WTC11 (cell line): ENCODE results near the gene DIO3. TPM values are rescaled to one million over a fixed set of nuclear protein-coding genes. Genes with fewer than 3 reads are reported as not detected.

Source experiments
- ATAC-seq: fragments of 200-7000 bp; cut with Tn5 transposase; 2 replicates; pipeline ENCODE4 v1.10.0; 2021; ENCODE audit warnings: mild to moderate bottlenecking, moderate library complexity
- CTCF ChIA-PET: fragments of 300-600 bp; sonication (Branson Sonifier 250); formaldehyde crosslinking; loops from one replicate; lab custom pipeline; 2021; ENCODE audit warnings: antibody characterized with exemption; lab: Charles Lee
- POLR2A ChIA-PET: fragments of 350-600 bp; sonication (Branson Sonifier 250); formaldehyde crosslinking; loops from one replicate; lab custom pipeline; 2021; ENCODE audit warnings: antibody characterized with exemption; lab: Charles Lee
- DNase-seq: peaks from one replicate; pipeline ENCODE4 v3.0.0; 2021; ENCODE audit warnings: low spot score
- H3K27ac Mint-ChIP-seq: 2 replicates; pipeline ENCODE4 v1.8.0; 2021; ENCODE audit warnings: mixed read lengths
- H3K27me3 Mint-ChIP-seq: 2 replicates; pipeline ENCODE4 v1.8.0; 2021; ENCODE audit warnings: low read depth, mild to moderate bottlenecking, moderate library complexity, mixed read lengths
- H3K36me3 Mint-ChIP-seq: 2 replicates; pipeline ENCODE4 v1.8.0; 2021; ENCODE audit warnings: mixed read lengths
- H3K4me1 Mint-ChIP-seq: 2 replicates; pipeline ENCODE4 v1.8.0; 2022; ENCODE audit warnings: mixed read lengths
- H3K4me3 Mint-ChIP-seq: 2 replicates; pipeline ENCODE4 v1.8.0; 2021; ENCODE audit warnings: mild to moderate bottlenecking, moderate library complexity, mixed read lengths
- H3K9me3 Mint-ChIP-seq: 2 replicates; pipeline ENCODE4 v1.8.0; 2021; ENCODE audit warnings: mixed read lengths
- CBFB ChIP-seq: sonication (generic); formaldehyde crosslinking; IDR thresholded peaks from 2 replicates; pipeline ENCODE4 v1.8.1; 2022; ENCODE audit warnings: mild to moderate bottlenecking, low read depth, missing genetic modification reagents
- E2F1 ChIP-seq: sonication (generic); formaldehyde crosslinking; IDR thresholded peaks from 2 replicates; pipeline ENCODE4 v1.8.0; 2022; ENCODE audit warnings: mild to moderate bottlenecking, missing genetic modification reagents
- ESRRA ChIP-seq: sonication (generic); formaldehyde crosslinking; IDR thresholded peaks from 2 replicates; pipeline ENCODE4 v1.8.1; 2022; ENCODE audit warnings: mild to moderate bottlenecking, missing genetic modification reagents, borderline replicate concordance
- FOXJ3 ChIP-seq: sonication (generic); formaldehyde crosslinking; IDR thresholded peaks from 2 replicates; pipeline ENCODE4 v1.9.0; 2021; ENCODE audit warnings: missing genetic modification reagents, mild to moderate bottlenecking, borderline replicate concordance
- MXD4 ChIP-seq: fragments of 250-450 bp; sonication (Bioruptor Pico); IDR thresholded peaks from 2 replicates; pipeline ENCODE4 v1.8.0; 2021; ENCODE audit warnings: mild to moderate bottlenecking, moderate library complexity, borderline replicate concordance
- RORB ChIP-seq: fragments of 250-450 bp; sonication (Bioruptor Pico); IDR thresholded peaks from 2 replicates; pipeline ENCODE4 v1.9.0; 2021; ENCODE audit warnings: mild to moderate bottlenecking
- SMAD4 ChIP-seq: sonication (generic); formaldehyde crosslinking; IDR thresholded peaks from 2 replicates; pipeline ENCODE4 v1.8.0; 2022; ENCODE audit warnings: mild to moderate bottlenecking, missing genetic modification reagents
- TCF7 ChIP-seq: sonication (generic); formaldehyde crosslinking; IDR thresholded peaks from 2 replicates; pipeline ENCODE4 v1.8.0; 2022; ENCODE audit warnings: mild to moderate bottlenecking, low read depth, missing genetic modification reagents, moderate library complexity
- TP53 ChIP-seq: sonication (generic); formaldehyde crosslinking; IDR thresholded peaks from 2 replicates; pipeline ENCODE4 v1.8.1; 2023; ENCODE audit warnings: mild to moderate bottlenecking, missing genetic modification reagents
- ZMAT4 ChIP-seq: fragments of 250-450 bp; sonication (Bioruptor Pico); IDR thresholded peaks from 2 replicates; pipeline ENCODE4 v1.9.0; 2021; ENCODE audit warnings: mild to moderate bottlenecking
- ZNF425 ChIP-seq: fragments of 250-450 bp; sonication (Bioruptor Pico); conservative IDR thresholded peaks from 2 replicates; pipeline ENCODE4 v1.9.0; 2021; ENCODE audit warnings: mild to moderate bottlenecking
- ZNF671 ChIP-seq: fragments of 250-450 bp; sonication (Bioruptor Pico); IDR thresholded peaks from 2 replicates; pipeline ENCODE4 v1.8.0; 2021; ENCODE audit warnings: mild to moderate bottlenecking
- total RNA-seq: library from RNA; stranded (reverse); gene quantifications from 3 replicates; pipeline ENCODE4 v1.2.3, GENCODE V29; 2021
- TF ChIP-seq, protein P1 (sequence below): sonication (generic); formaldehyde crosslinking; IDR thresholded peaks from 2 replicates; pipeline ENCODE4 v1.8.0; 2023; ENCODE audit warnings: missing genetic modification reagents, mild to moderate bottlenecking, borderline replicate concordance
- TF ChIP-seq, protein P2 (sequence below): sonication (generic); formaldehyde crosslinking; IDR thresholded peaks from 2 replicates; pipeline ENCODE4 v1.8.1; 2022; ENCODE audit warnings: missing genetic modification reagents, borderline replicate concordance

Gene DIO3
- total RNA-seq, 1 experiment from 2014 or later = 0.52 TPM

- POLR2A ChIA-PET = no interaction called here
- CTCF ChIA-PET = interaction anchor here (1.5 kb wide), 1 partner anchor 31 kb away, joined by 5 read pairs; no protein-coding TSS in a partner anchor
- no peak for TF ChIP-seq TCF7
- TF ChIP-seq RORB (CRISPR knock-in tag) = no peak
- TF ChIP-seq, protein P1, sequence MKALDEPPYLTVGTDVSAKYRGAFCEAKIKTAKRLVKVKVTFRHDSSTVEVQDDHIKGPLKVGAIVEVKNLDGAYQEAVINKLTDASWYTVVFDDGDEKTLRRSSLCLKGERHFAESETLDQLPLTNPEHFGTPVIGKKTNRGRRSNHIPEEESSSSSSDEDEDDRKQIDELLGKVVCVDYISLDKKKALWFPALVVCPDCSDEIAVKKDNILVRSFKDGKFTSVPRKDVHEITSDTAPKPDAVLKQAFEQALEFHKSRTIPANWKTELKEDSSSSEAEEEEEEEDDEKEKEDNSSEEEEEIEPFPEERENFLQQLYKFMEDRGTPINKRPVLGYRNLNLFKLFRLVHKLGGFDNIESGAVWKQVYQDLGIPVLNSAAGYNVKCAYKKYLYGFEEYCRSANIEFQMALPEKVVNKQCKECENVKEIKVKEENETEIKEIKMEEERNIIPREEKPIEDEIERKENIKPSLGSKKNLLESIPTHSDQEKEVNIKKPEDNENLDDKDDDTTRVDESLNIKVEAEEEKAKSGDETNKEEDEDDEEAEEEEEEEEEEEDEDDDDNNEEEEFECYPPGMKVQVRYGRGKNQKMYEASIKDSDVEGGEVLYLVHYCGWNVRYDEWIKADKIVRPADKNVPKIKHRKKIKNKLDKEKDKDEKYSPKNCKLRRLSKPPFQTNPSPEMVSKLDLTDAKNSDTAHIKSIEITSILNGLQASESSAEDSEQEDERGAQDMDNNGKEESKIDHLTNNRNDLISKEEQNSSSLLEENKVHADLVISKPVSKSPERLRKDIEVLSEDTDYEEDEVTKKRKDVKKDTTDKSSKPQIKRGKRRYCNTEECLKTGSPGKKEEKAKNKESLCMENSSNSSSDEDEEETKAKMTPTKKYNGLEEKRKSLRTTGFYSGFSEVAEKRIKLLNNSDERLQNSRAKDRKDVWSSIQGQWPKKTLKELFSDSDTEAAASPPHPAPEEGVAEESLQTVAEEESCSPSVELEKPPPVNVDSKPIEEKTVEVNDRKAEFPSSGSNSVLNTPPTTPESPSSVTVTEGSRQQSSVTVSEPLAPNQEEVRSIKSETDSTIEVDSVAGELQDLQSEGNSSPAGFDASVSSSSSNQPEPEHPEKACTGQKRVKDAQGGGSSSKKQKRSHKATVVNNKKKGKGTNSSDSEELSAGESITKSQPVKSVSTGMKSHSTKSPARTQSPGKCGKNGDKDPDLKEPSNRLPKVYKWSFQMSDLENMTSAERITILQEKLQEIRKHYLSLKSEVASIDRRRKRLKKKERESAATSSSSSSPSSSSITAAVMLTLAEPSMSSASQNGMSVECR (CRISPR knock-in tag) = no peak
- TF ChIP-seq TP53 (CRISPR knock-in tag) = no peak
- no peak for TF ChIP-seq ZNF671 (CRISPR knock-in tag)
- no peak for TF ChIP-seq SMAD4 (CRISPR knock-in tag)
- no peak for TF ChIP-seq CBFB
- TF ChIP-seq ESRRA = no peak
- TF ChIP-seq ZNF425 (CRISPR knock-in tag) = no peak
- no peak for TF ChIP-seq ZMAT4 (CRISPR knock-in tag)
- TF ChIP-seq FOXJ3 (CRISPR knock-in tag) = no peak
- no peak for TF ChIP-seq MXD4 (CRISPR knock-in tag)
- no peak for TF ChIP-seq E2F1 (CRISPR knock-in tag)
- TF ChIP-seq, protein P2, sequence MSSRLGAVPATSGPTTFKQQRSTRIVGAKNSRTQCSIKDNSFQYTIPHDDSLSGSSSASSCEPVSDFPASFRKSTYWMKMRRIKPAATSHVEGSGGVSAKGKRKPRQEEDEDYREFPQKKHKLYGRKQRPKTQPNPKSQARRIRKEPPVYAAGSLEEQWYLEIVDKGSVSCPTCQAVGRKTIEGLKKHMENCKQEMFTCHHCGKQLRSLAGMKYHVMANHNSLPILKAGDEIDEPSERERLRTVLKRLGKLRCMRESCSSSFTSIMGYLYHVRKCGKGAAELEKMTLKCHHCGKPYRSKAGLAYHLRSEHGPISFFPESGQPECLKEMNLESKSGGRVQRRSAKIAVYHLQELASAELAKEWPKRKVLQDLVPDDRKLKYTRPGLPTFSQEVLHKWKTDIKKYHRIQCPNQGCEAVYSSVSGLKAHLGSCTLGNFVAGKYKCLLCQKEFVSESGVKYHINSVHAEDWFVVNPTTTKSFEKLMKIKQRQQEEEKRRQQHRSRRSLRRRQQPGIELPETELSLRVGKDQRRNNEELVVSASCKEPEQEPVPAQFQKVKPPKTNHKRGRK (CRISPR knock-in tag) = no peak
- peaks cover 19% of the 10 kb centered on the region for H3K27me3 Mint-ChIP-seq
- DNase-seq (no peak), ATAC-seq (no peak)
- H3K27ac Mint-ChIP-seq = no peak overlapping the region
- no peaks in the 10 kb centered on the region for H3K36me3 Mint-ChIP-seq
- H3K9me3 Mint-ChIP-seq = no peaks in the 10 kb centered on the region
- H3K4me1 Mint-ChIP-seq = no peaks in the 10 kb centered on the region
- H3K4me3 Mint-ChIP-seq = no peak overlapping the region
Measured at GRCh38 chr14:101604228-101604934, 43.1 kb downstream of the DIO3 start.
